H1 (cell line): ENCODE measurements around the gene TMEM38A. TPM values are rescaled to one million over a fixed set of nuclear protein-coding genes. Genes with fewer than 3 reads are reported as not detected.

Experiments
- CTCF ChIA-PET: fragments of 300-600 bp; sonication (Branson Sonifier 250); formaldehyde crosslinking; loops from one replicate; lab custom pipeline; 2021; ENCODE audit not compliant: partially characterized antibody; lab: Charles Lee
- POLR2A ChIA-PET: fragments of 300-600 bp; sonication (Branson Sonifier 250); formaldehyde crosslinking; loops from one replicate; lab custom pipeline; 2021; ENCODE audit warnings: inconsistent platforms; ENCODE audit not compliant: partially characterized antibody; lab: Charles Lee
- DNase-seq, 2 experiments: peaks; one replicate each; pipeline versions ENCODE4 v3.0.0 to v3.0.0-alpha.2; 2010 to 2022; ENCODE audit warnings: low spot score in 2 of 2, low read depth in 1 of 2, mixed read lengths in 1 of 2
- FAIRE-seq: peaks from 2 replicates; lab custom pipeline; 2011; peaks lifted over from hg19 to GRCh38; lab: Jason Lieb, UNC
- H2AFZ ChIP-seq: 2 replicates; pipeline ENCODE4 v1.8.1; 2012; ENCODE audit warnings: low read length, inconsistent platforms
- H2AK5ac ChIP-seq: 2 replicates; pipeline ENCODE4 v1.6.1; 2013; ENCODE audit warnings: low read depth, low read length
- H2BK120ac ChIP-seq: replicated peaks from 2 replicates; pipeline ENCODE3; 2013; ENCODE audit warnings: low read depth, low read length, inconsistent platforms
- H2BK12ac ChIP-seq: 2 replicates; pipeline ENCODE4 v1.6.1; 2013; ENCODE audit warnings: low read depth, low read length
- H2BK15ac ChIP-seq: 2 replicates; pipeline ENCODE4 v1.6.1; 2013; ENCODE audit warnings: low read length
- H2BK20ac ChIP-seq: 2 replicates; pipeline ENCODE4 v1.6.1; 2013; ENCODE audit warnings: low read length
- H2BK5ac ChIP-seq: 2 replicates; pipeline ENCODE4 v1.6.1; 2013; ENCODE audit warnings: low read depth, low read length
- H3K14ac ChIP-seq: 2 replicates; pipeline ENCODE4 v1.6.1; 2013; ENCODE audit warnings: inconsistent platforms; ENCODE audit not compliant: insufficient read length
- H3K18ac ChIP-seq: 2 replicates; pipeline ENCODE4 v1.6.1; 2013; ENCODE audit warnings: low read length; ENCODE audit errors: extremely low read depth
- H3K23ac ChIP-seq: 2 replicates; pipeline ENCODE4 v1.6.1; 2013; ENCODE audit warnings: inconsistent platforms; ENCODE audit not compliant: insufficient read length
- H3K23me2 ChIP-seq: 2 replicates; pipeline ENCODE4 v1.6.1; 2013; ENCODE audit warnings: low read depth, low read length
- H3K27ac ChIP-seq: 2 replicates; pipeline ENCODE4 v1.6.1; 2011; ENCODE audit warnings: low read depth, low read length, inconsistent platforms
- H3K27me3 ChIP-seq, 4 experiments: replicated peaks in 1 of 4; 1 replicate in 1 of 4; 2 replicates in 3 of 4; pipeline versions ENCODE4 v1.6.1 to v1.8.1; 2011 to 2013; ENCODE audit warnings: low read length in 3 of 4, mild to moderate bottlenecking in 3 of 4, inconsistent platforms in 2 of 4, mixed read lengths in 2 of 4, moderate library complexity in 1 of 4; ENCODE audit not compliant: control insufficient read depth in 3 of 4, insufficient read depth in 3 of 4; ENCODE audit errors: extremely low read depth in 1 of 4
- H3K36me3 ChIP-seq, 4 experiments: 2 replicates each; pipeline versions ENCODE4 v1.6.1 to v1.8.1; 2011 to 2013; ENCODE audit warnings: mild to moderate bottlenecking in 4 of 4, low read length in 3 of 4, moderate library complexity in 2 of 4, control low read depth in 1 of 4, inconsistent platforms in 1 of 4; ENCODE audit not compliant: insufficient read depth in 4 of 4, control insufficient read depth in 2 of 4
- H3K4ac ChIP-seq: replicated peaks from 2 replicates; pipeline ENCODE3; 2013; ENCODE audit warnings: low read length, low read depth, mixed read lengths, inconsistent platforms; ENCODE audit not compliant: insufficient read length
- H3K4me1 ChIP-seq, 4 experiments: replicated peaks in 1 of 4; 1 replicate in 1 of 4; 2 replicates in 3 of 4; pipeline versions ENCODE4 v1.6.1 to v1.8.1; 2011 to 2013; ENCODE audit warnings: low read length in 3 of 4, inconsistent platforms in 2 of 4, mixed read lengths in 1 of 4; ENCODE audit not compliant: insufficient read depth in 4 of 4, control insufficient read depth in 3 of 4
- H3K4me2 ChIP-seq, 2 experiments: 2 replicates each; pipeline versions ENCODE4 v1.6.1 to v1.8.1; 2011 to 2013; ENCODE audit warnings: low read depth in 2 of 2, low read length in 2 of 2, control low read depth in 1 of 2, inconsistent platforms in 1 of 2, mild to moderate bottlenecking in 1 of 2; ENCODE audit not compliant: insufficient read depth in 1 of 2
- H3K4me3 ChIP-seq, 4 experiments: fragments of 200-600, 300-600 bp in 1 of 4; sonication (generic), shearing (Covaris generic), sonication (Bioruptor Twin) in 1 of 4; 2 replicates each; pipeline versions ENCODE4 v1.5.1 to v1.8.1; 2011 to 2016; ENCODE audit warnings: low read length in 4 of 4, low read depth in 3 of 4, control low read depth in 2 of 4, inconsistent platforms in 2 of 4, mild to moderate bottlenecking in 2 of 4, mixed read lengths in 1 of 4, moderate library complexity in 1 of 4; ENCODE audit not compliant: insufficient read depth in 2 of 4; ENCODE audit errors: extremely low read depth in 1 of 4
- H3K56ac ChIP-seq: replicated peaks from 2 replicates; pipeline ENCODE3; 2013; ENCODE audit warnings: low read depth, mild to moderate bottlenecking, mixed read lengths, low read length, inconsistent platforms; ENCODE audit not compliant: insufficient read length
- H3K79me1 ChIP-seq: 2 replicates; pipeline ENCODE4 v1.6.1; 2013; ENCODE audit warnings: low read depth, low read length, control low read depth
- H3K79me2 ChIP-seq, 2 experiments: 2 replicates each; pipeline versions ENCODE4 v1.6.1 to v1.8.1; 2012 to 2013; ENCODE audit warnings: low read length in 2 of 2, mild to moderate bottlenecking in 2 of 2, inconsistent platforms in 1 of 2; ENCODE audit not compliant: insufficient read depth in 2 of 2, control insufficient read depth in 1 of 2
- H3K9ac ChIP-seq, 4 experiments: replicated peaks in 1 of 4; 1 replicate in 1 of 4; 2 replicates in 3 of 4; pipeline versions ENCODE4 v1.6.1 to v1.8.1; 2011 to 2013; ENCODE audit warnings: low read depth in 3 of 4, low read length in 3 of 4, control low read depth in 2 of 4, mild to moderate bottlenecking in 2 of 4, moderate library complexity in 2 of 4, inconsistent platforms in 1 of 4; ENCODE audit errors: extremely low read depth in 1 of 4
- H3K9me3 ChIP-seq, 2 experiments: 2 replicates each; pipeline versions ENCODE4 v1.6.1 to v1.8.1; 2012 to 2013; ENCODE audit warnings: mild to moderate bottlenecking in 2 of 2, moderate library complexity in 2 of 2, control low read depth in 1 of 2, inconsistent platforms in 1 of 2, low read depth in 1 of 2, low read length in 1 of 2, mixed read lengths in 1 of 2; ENCODE audit not compliant: insufficient read depth in 2 of 2
- H4K20me1 ChIP-seq, 2 experiments: replicated peaks in 1 of 2; 2 replicates each; pipeline versions ENCODE3 to v1.8.1; 2011 to 2013; ENCODE audit warnings: inconsistent platforms in 2 of 2, low read length in 2 of 2, mild to moderate bottlenecking in 1 of 2; ENCODE audit not compliant: insufficient read depth in 2 of 2, control insufficient read depth in 1 of 2
- H4K5ac ChIP-seq: 2 replicates; pipeline ENCODE4 v1.6.1; 2013; ENCODE audit warnings: low read length, low read depth, mixed read lengths, inconsistent platforms; ENCODE audit not compliant: insufficient read length
- H4K8ac ChIP-seq: 2 replicates; pipeline ENCODE4 v1.8.0; 2013; ENCODE audit warnings: mild to moderate bottlenecking, moderate library complexity, low read length, inconsistent platforms; ENCODE audit not compliant: insufficient read depth; ENCODE audit errors: extremely low read depth
- H4K91ac ChIP-seq: replicated peaks from 2 replicates; pipeline ENCODE3; 2013; ENCODE audit warnings: low read length, mixed read lengths, inconsistent platforms; ENCODE audit not compliant: insufficient read length
- ASH2L ChIP-seq: fragments of 200-600, 300-600 bp; sonication (generic); IDR thresholded peaks from one replicate; pipeline ENCODE4 v1.7.1; 2017; ENCODE audit warnings: low read length
- BACH1 ChIP-seq: IDR thresholded peaks from 2 replicates; pipeline ENCODE4 v1.6.1; 2012; ENCODE audit warnings: low read length, improper control_type of control experiment
- HDAC2 ChIP-seq, 2 experiments: fragments of 300-600 bp in 1 of 2; sonication (generic) in 1 of 2; IDR thresholded peaks; 2 replicates each; pipeline ENCODE4 v1.6.1; 2011 to 2012; ENCODE audit warnings: low read depth in 2 of 2, low read length in 2 of 2, mild to moderate bottlenecking in 2 of 2, moderate library complexity in 2 of 2, borderline replicate concordance in 1 of 2, inconsistent platforms in 1 of 2
- KDM4A ChIP-seq: IDR thresholded peaks from one replicate; pipeline ENCODE4 v1.7.1; 2012; ENCODE audit warnings: low read depth, mild to moderate bottlenecking, moderate library complexity, low read length, inconsistent platforms; ENCODE audit not compliant: severe bottlenecking
- PHF8 ChIP-seq: fragments of 200-600 bp; sonication (generic); conservative IDR thresholded peaks from 2 replicates; pipeline ENCODE4 v1.7.1; 2012; ENCODE audit warnings: low read depth, mild to moderate bottlenecking, inconsistent platforms, low read length, moderate library complexity
- WGBS, 2 experiments: shearing (Covaris generic) in 1 of 2; methylation state at CpG; one replicate each; pipeline versions ENCODE4 v1.1.6 to v1.1.7; 2013 to 2015; ENCODE audit warnings: low lambda C conversion rate in 2 of 2, mixed read lengths in 2 of 2, inconsistent platforms in 1 of 2, low coverage in 1 of 2, missing lambda C conversion rate in 1 of 2; ENCODE audit not compliant: insufficient replicate concordance in 2 of 2, insufficient coverage in 1 of 2, insufficient read length in 1 of 2; ENCODE audit errors: extremely low coverage in 1 of 2, missing lambda C conversion rate in 1 of 2; 5-methylcytosine and 5-hydroxymethylcytosine counted together
- long read RNA-seq, 2 experiments: library from RNA in 1 of 2; library from capped mRNA in 1 of 2; stranded (forward); transcript quantifications; one replicate each; pipeline ENCODE4 v2.0.0, GENCODE V29; 2021; ENCODE audit warnings: inconsistent platforms in 1 of 2
- polyA minus RNA-seq, 3 experiments: library from RNA; depleted of rRNA, polyadenylated mRNA; stranded (reverse); fragments of >200 nt; gene quantifications; 1 replicate in 2 of 3; 2 replicates in 1 of 3; pipeline ENCODE4 v1.2.3, GENCODE V29; 2011
- polyA plus RNA-seq, 7 experiments: library from polyadenylated mRNA; depleted of rRNA in 3 of 7; stranded (reverse) in 5 of 7; unstranded in 2 of 7; fragments of >200 nt in 5 of 7; fragments of 200-250 nt in 2 of 7; gene quantifications; 1 replicate in 5 of 7; 2 replicates in 1 of 7; 4 replicates in 1 of 7; pipeline versions ENCODE4 v1.2.1 to v1.2.3, GENCODE V29; 2011 to 2013; ENCODE audit warnings: missing spikeins in 2 of 7, mixed read lengths in 2 of 7
- total RNA-seq: library from RNA; stranded (reverse); fragmentation: NEBNext Ultra II Directional; extraction: Animal tissue kit (Norgen Biotek cat#: 25700); gene quantifications from 2 replicates; pipeline ENCODE4 v1.2.1, GENCODE V29; 2021

TMEM38A gene
- total RNA-seq = 8.9 and 9.8 TPM in 2 replicates
- polyA plus RNA-seq (2011; rRNA removed) = 9.2 and 11.2 TPM in 2 replicates
- 10.5 TPM for polyA plus RNA-seq (2011; cell fraction: cytosol; rRNA removed)
- polyA plus RNA-seq (2011; cell fraction: nucleus; rRNA removed) = 8.5 TPM
- polyA plus RNA-seq (2012, experiment 1 of 2) = 10.0 to 12.3 TPM (median 11.0 TPM) in 4 replicates
- 9.7 TPM for polyA plus RNA-seq (2012, experiment 2 of 2)
- polyA plus RNA-seq (2013, experiment 1 of 2) = 7.2 TPM
- 8.9 TPM for polyA plus RNA-seq (2013, experiment 2 of 2)
- 15.5 and 16.6 TPM in 2 replicates for polyA minus RNA-seq (2011; rRNA and poly(A)+ RNA removed)
- polyA minus RNA-seq (2011; cell fraction: cytosol; rRNA and poly(A)+ RNA removed) = 7.1 TPM
- 7.3 TPM for polyA minus RNA-seq (2011; cell fraction: nucleus; rRNA and poly(A)+ RNA removed)
- long read RNA-seq, experiment 1, partial matches to known transcripts = 8 of 12 reads
- long read RNA-seq, experiment 1, other reads (novel, unspliced or antisense) = 1 of 12 reads
- long read RNA-seq, experiment 2, partial matches to known transcripts = 0 of 2 reads
- long read RNA-seq, experiment 2, other reads (novel, unspliced or antisense) = 0 of 2 reads

DNA sequence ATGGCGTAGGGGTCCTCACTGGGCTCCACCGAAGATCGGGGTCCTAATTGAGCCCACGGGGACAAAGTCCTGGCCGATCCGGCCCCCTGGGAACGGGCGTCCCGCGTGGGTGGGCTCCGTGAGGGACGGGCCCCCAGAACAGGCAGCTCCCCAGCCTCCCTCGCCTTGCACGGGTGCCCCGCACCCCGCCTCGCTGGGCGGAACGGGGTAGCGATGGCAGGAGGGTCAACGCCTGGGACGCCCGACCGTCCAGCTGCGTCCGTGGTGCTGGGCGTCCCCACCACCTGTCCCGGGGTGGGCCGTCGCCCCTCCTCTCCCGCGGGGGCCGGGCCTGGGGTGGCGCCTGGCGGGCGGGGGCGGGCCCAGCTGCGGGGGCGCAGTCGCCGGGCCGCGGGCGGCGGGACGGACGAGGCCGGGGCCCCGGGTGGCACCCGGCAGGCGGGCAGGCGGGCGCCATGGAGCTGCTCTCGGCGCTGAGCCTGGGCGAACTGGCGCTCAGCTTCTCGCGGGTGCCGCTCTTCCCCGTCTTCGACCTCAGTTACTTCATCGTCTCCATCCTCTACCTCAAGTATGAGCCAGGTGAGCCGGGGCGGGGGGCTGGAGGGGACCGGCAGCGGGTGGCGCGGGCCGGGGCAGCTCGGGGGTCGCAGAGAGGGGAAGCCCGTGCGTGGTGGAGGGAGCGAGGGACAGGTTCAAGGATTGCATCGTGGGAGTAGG lies at the start of gene TMEM38A:
TMEM38A (plus strand) TSS at position 377 of the 717 bp plus-strand sequence; CDS start at position 456, 79 bp downstream.
- Histone ChIP-seq H3K4me3 (peak within 1 kb of the TSS; percentile 90 to 95 (median 91)), H2AFZ (peak within 1 kb of the TSS; percentile 18; the same call in 1 of the 2 replicates), H4K8ac (peak within 1 kb of the TSS; percentile 98), H3K56ac (peak within 1 kb of the TSS; percentile 94), H3K9me3 (no peaks in the 10 kb centered on the region), H3K4ac (peak within 1 kb of the TSS; percentile 9), H2AK5ac (no peak within 1 kb of the TSS), H2BK15ac (no peak within 1 kb of the TSS), H3K18ac (peak within 1 kb of the TSS; percentile 87), H3K9ac (peak within 1 kb of the TSS; percentile 70 to 96 (median 96)), H3K27me3 (no peaks in the 10 kb centered on the region), H3K79me2 (peaks cover 10 to 42% of the 10 kb centered on the region in 2 experiments), H3K4me1 (peaks cover 0 to 5% (median 3%) of the 10 kb centered on the region in 4 experiments; a peak in 4 of 7 replicates), H3K36me3 (peaks cover 4 to 26% (median 11%) of the 10 kb centered on the region in 4 experiments; a peak in 7 of 8 replicates), H3K27ac (peak within 1 kb of the TSS; percentile 95), H3K23me2 (peaks cover 16% of the 10 kb centered on the region; the same call in 1 of the 2 replicates), H2BK12ac (peak within 1 kb of the TSS; percentile 55; the same call in 1 of the 2 replicates), H4K20me1 (peaks cover 9 to 20% of the 10 kb centered on the region in 2 experiments), H3K4me2 (peak within 1 kb of the TSS; percentile 83 to 93), H3K79me1 (peaks cover 10% of the 10 kb centered on the region; the same call in 1 of the 2 replicates), H4K91ac (peak within 1 kb of the TSS; percentile 96), H3K23ac (no peak within 1 kb of the TSS), H2BK20ac (no peak within 1 kb of the TSS), H4K5ac (peak within 1 kb of the TSS; percentile 61), H3K14ac (no peak within 1 kb of the TSS), H2BK120ac (no peak within 1 kb of the TSS), H2BK5ac (peak within 1 kb of the TSS; percentile 99)
- WGBS, 2 experiments = 7% methylated on average over 17 of the region's 76 CpGs; no CpG with 5 or more reads in 1 of the 2 experiments
- CTCF ChIA-PET = interaction anchor here (0.6 to 0.7 kb wide), 2 partner anchors 111 to 161 kb away, joined by 3 to 6 read pairs; no protein-coding TSS in a partner anchor
- DNase-seq (peak in 1 of 2 experiments; percentile 69), FAIRE-seq (no peak)
- POLR2A ChIA-PET = interaction anchor here (0.6 to 4.2 kb wide), 18 partner anchors 9 to 197 kb away, joined by 3 to 27 read pairs (median 4); partner anchors contain the start of genes MED26 and SLC35E1
- TF ChIP-seq KDM4A (peak; percentile 59), ASH2L (peak; percentile 18), HDAC2 (IDR thresholded peaks at IDR 0.05; ENCODE audit: borderline replicate concordance in 1 of 2, low read depth in 2 of 2, low read length in 2 of 2) (no peak), PHF8 (peak; percentile 46; the same call in 1 of the 2 replicates), BACH1 (peak; percentile 30; the same call in 1 of the 2 replicates)
